T-cell (primary cell): ENCODE results near the gene SHC4. TPM values are rescaled to one million over a fixed set of nuclear protein-coding genes. Genes with fewer than 3 reads are reported as not detected.

ENCODE experiments used
- ATAC-seq, 4 experiments: fragments of 200-7000 bp in 3 of 4; fragments of 150-1000 bp in 1 of 4; cut with Tn5 transposase; replicated peaks in 1 of 4; 1 replicate in 3 of 4; 2 replicates in 1 of 4; pipeline ENCODE4 v1.10.0; 2021; ENCODE audit warnings: moderate library complexity in 3 of 4, mild to moderate bottlenecking in 2 of 4, moderate number of reproducible peaks in 1 of 4
- CTCF ChIA-PET, 2 donors: fragments of 300-600 bp; sonication (Branson Sonifier 250); formaldehyde crosslinking; loops; one replicate each; lab custom pipeline; 2022; ENCODE audit warnings: antibody characterized with exemption in 2 of 2; lab: Charles Lee
- POLR2A ChIA-PET, 2 donors: fragments of 300-600 bp; sonication (Branson Sonifier 250); formaldehyde crosslinking; loops; one replicate each; lab custom pipeline; 2022; ENCODE audit warnings: antibody characterized with exemption in 2 of 2; lab: Charles Lee
- DNase-seq, 35 experiments: peaks; one replicate each; pipeline versions ENCODE4 v3.0.0 to v3.0.0-alpha.2; 2013 to 2023
- H3K27ac ChIP-seq: one replicate; pipeline ENCODE4 v1.5.1; 2013; ENCODE audit warnings: low read length
- H3K27me3 ChIP-seq, 2 experiments: replicated peaks in 1 of 2; 1 replicate in 1 of 2; 2 replicates in 1 of 2; pipeline versions ENCODE4 v1.6.1 to v1.7.0; 2013; ENCODE audit warnings: low read length in 1 of 2, mixed read lengths in 1 of 2; ENCODE audit not compliant: control insufficient read depth in 2 of 2, insufficient read depth in 2 of 2; ENCODE audit errors: extremely low read depth in 1 of 2
- H3K36me3 ChIP-seq, 2 donors: 1 replicate in 1 of 2; 2 replicates in 1 of 2; pipeline versions ENCODE4 v1.6.1 to v1.7.0; 2013; ENCODE audit warnings: low read length in 1 of 2; ENCODE audit not compliant: control insufficient read depth in 2 of 2, insufficient read depth in 1 of 2; ENCODE audit errors: extremely low read depth in 1 of 2
- H3K4me1 ChIP-seq, 2 experiments: 1 replicate in 1 of 2; 2 replicates in 1 of 2; pipeline versions ENCODE4 v1.6.1 to v1.7.0; 2013; ENCODE audit warnings: low read length in 2 of 2, mixed read lengths in 1 of 2; ENCODE audit not compliant: insufficient read depth in 2 of 2, control insufficient read depth in 1 of 2; ENCODE audit errors: extremely low read depth in 1 of 2
- H3K4me3 ChIP-seq, 2 donors: 1 replicate in 1 of 2; 2 replicates in 1 of 2; pipeline versions ENCODE4 v1.5.1 to v1.7.0; 2013; ENCODE audit warnings: mild to moderate bottlenecking in 2 of 2, low read length in 1 of 2, moderate library complexity in 1 of 2; ENCODE audit not compliant: control insufficient read depth in 1 of 2; ENCODE audit errors: extremely low read depth in 1 of 2
- H3K9me3 ChIP-seq: 2 replicates; pipeline ENCODE4 v1.7.0; 2013
- H3K27ac Mint-ChIP-seq, 2 donors: one replicate each; pipeline ENCODE4 v1.8.0; 2020 to 2021; ENCODE audit warnings: mild to moderate bottlenecking in 2 of 2, mixed read lengths in 2 of 2
- H3K27me3 Mint-ChIP-seq, 2 donors: one replicate each; pipeline ENCODE4 v1.8.0; 2021 to 2022; ENCODE audit warnings: mixed read lengths in 2 of 2
- H3K36me3 Mint-ChIP-seq: one replicate; pipeline ENCODE4 v1.8.0; 2021; ENCODE audit warnings: mixed read lengths
- H3K4me1 Mint-ChIP-seq, 3 donors: one replicate each; pipeline ENCODE4 v1.8.0; 2020 to 2022; ENCODE audit warnings: mixed read lengths in 3 of 3, mild to moderate bottlenecking in 1 of 3
- H3K4me3 Mint-ChIP-seq, 3 donors: one replicate each; pipeline ENCODE4 v1.8.0; 2020 to 2022; ENCODE audit warnings: mild to moderate bottlenecking in 3 of 3, mixed read lengths in 3 of 3, moderate library complexity in 3 of 3
- H3K9me3 Mint-ChIP-seq, 3 donors: one replicate each; pipeline ENCODE4 v1.8.0; 2020 to 2022; ENCODE audit warnings: mixed read lengths in 3 of 3
- WGBS: methylation state at CpG from one replicate; pipeline ENCODE4 v1.1.5; 2013; ENCODE audit warnings: missing lambda C conversion rate; ENCODE audit not compliant: insufficient coverage; 5-methylcytosine and 5-hydroxymethylcytosine counted together
- total RNA-seq, 35 experiments: library from RNA in 6 of 35; stranded (reverse) in 6 of 35; fragments of 120-200 nt in 1 of 35; gene quantifications; one replicate each; pipeline versions ENCODE4 v1.2.1 to v1.2.4 and lab custom pipeline; 2013 to 2026

SHC4 gene
- total RNA-seq, 5 donors from 2014 or later (not counting 1 experiment from before 2014, with no cell fraction given): 0.13 to 0.88 (median 0.19) TPM

DNA sequence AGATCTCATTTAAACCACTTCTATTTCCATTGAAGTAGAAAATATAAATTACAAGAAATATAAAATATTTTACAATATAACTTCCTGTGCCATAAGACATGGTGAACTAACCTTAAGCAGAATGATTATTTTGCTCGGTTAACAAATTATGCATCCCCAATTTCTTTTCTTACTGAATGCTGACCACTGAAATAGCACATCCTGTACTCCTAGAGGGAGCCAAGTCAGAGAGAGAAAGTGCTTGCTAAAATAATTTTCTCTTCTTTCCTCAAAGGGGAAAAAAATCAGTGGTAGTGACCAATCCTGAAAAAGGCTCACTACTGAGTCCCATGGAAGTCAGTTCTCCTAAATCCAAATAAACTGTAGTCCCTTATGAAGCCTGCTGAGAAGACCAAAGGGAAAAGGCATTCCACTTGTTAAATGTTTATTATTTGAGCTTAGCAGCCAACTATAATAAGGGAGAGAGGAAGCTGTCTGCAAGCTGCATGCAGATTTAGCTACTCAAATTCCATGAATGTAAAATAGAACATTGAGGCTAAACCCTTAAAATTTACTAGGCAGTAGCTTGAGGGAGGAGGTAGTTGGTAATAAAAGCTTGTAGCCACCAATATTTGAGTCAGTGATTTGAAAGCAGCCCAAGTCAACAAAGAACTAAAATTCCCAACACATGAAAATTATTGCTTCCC is 185.9 kb downstream of the SHC4 start:
- no CpG with 5 or more reads among the region's 1 CpG for WGBS
- H3K4me3 ChIP-seq: no peak overlapping the region
- POLR2A ChIA-PET: no interaction called here
- no peak overlapping the region for H3K4me3 Mint-ChIP-seq
- peaks cover 4 to 10% of the 10 kb centered on the region in 2 donors for H3K36me3 ChIP-seq
- no peaks in the 10 kb centered on the region for H3K4me1 Mint-ChIP-seq
- no peaks in the 10 kb centered on the region for H3K27me3 ChIP-seq
- CTCF ChIA-PET: no interaction called here
- no peak overlapping the region for H3K27ac ChIP-seq
- DNase-seq: no peak
- H3K27ac Mint-ChIP-seq: no peak overlapping the region
- ATAC-seq: no peak
- no peaks in the 10 kb centered on the region for H3K27me3 Mint-ChIP-seq
- H3K9me3 ChIP-seq: no peaks in the 10 kb centered on the region
- H3K36me3 Mint-ChIP-seq: peaks cover 65% of the 10 kb centered on the region
- H3K4me1 ChIP-seq: no peaks in the 10 kb centered on the region
- H3K9me3 Mint-ChIP-seq: peaks cover 0 to 18% (median 7%) of the 10 kb centered on the region in 3 donors

GRCh38 chr15:48775546-48775945 is 188.2 kb downstream of the SHC4 start:
- H3K9me3 Mint-ChIP-seq: peaks cover 0 to 18% (median 7%) of the 10 kb centered on the region in 3 donors
- CTCF ChIA-PET: interaction anchor here in 1 of 2 donors (0.5 kb wide), 2 partner anchors 17 to 1370 kb away, joined by 4 to 12 read pairs; no protein-coding TSS in a partner anchor
- POLR2A ChIA-PET: no interaction called here
- H3K4me1 Mint-ChIP-seq: no peaks in the 10 kb centered on the region
- H3K27me3 Mint-ChIP-seq: no peaks in the 10 kb centered on the region
- peaks cover 61% of the 10 kb centered on the region for H3K36me3 Mint-ChIP-seq
- no peaks in the 10 kb centered on the region for H3K4me1 ChIP-seq
- no CpG with 5 or more reads among the region's 2 CpGs for WGBS
- no peak overlapping the region for H3K27ac ChIP-seq
- H3K4me3 ChIP-seq: no peak overlapping the region
- H3K27me3 ChIP-seq: no peaks in the 10 kb centered on the region
- peaks cover 0 to 1% of the 10 kb centered on the region in 2 donors for H3K36me3 ChIP-seq
- DNase-seq (no peak), ATAC-seq (no peak)
- no peak overlapping the region for H3K27ac Mint-ChIP-seq
- H3K9me3 ChIP-seq: no peaks in the 10 kb centered on the region
- no peak overlapping the region for H3K4me3 Mint-ChIP-seq

DNA sequence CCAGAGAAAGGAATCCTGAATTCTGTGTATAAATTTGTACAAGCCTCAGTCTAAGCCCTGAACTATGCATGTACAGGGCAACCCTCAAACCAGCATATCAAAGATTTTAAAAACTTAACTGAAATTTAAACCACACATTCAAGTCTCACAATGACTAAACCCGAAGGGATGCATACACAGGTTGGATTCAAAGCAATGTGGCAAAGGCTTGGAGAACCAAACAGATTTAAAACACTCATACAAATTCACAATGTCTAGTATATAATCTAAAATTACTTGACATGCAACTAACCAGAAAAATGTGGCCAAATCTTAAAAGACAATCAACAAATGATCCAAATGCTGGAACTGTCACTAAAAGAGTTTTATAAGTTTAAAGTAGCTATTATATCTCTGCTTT is 189.2 kb downstream of the SHC4 start:
- H3K9me3 Mint-ChIP-seq: peaks cover 0 to 18% (median 7%) of the 10 kb centered on the region in 3 donors
- CTCF ChIA-PET: no interaction called here
- H3K4me1 ChIP-seq: no peaks in the 10 kb centered on the region
- no peak for ATAC-seq
- no peak for DNase-seq
- H3K4me3 ChIP-seq: no peak overlapping the region
- H3K27ac Mint-ChIP-seq: no peak overlapping the region
- no peaks in the 10 kb centered on the region for H3K36me3 ChIP-seq
- H3K4me1 Mint-ChIP-seq: no peaks in the 10 kb centered on the region
- H3K27ac ChIP-seq: no peak overlapping the region
- no peaks in the 10 kb centered on the region for H3K9me3 ChIP-seq
- no peaks in the 10 kb centered on the region for H3K27me3 ChIP-seq
- H3K4me3 Mint-ChIP-seq: no peak overlapping the region
- H3K27me3 Mint-ChIP-seq: no peaks in the 10 kb centered on the region
- POLR2A ChIA-PET: no interaction called here
- H3K36me3 Mint-ChIP-seq: peaks cover 59% of the 10 kb centered on the region
- WGBS: no CpG with 5 or more reads among the region's 1 CpG

Other genes starting within 250 kb of the SHC4 start
- gene CEP152, start 152.8 kb downstream of the SHC4 start, total RNA-seq: 10 to 100 TPM in 3 of 5 donors, 1 to 10 TPM in 2; 6.6 to 11.4 (median 10.3) TPM
- gene EID1, start 85.8 kb downstream of the SHC4 start, total RNA-seq: 10 to 100 TPM; 43.4 to 82.0 (median 74.4) TPM
- 10 to 100 TPM; 46.8 to 62.5 (median 48.7) TPM for gene SECISBP2L, start 82.5 kb upstream of the SHC4 start, total RNA-seq
- 100 to 1,000 TPM in 1 of 5 donors, 10 to 100 TPM in 4; 41.3 to 104 (median 45.6) TPM for gene COPS2, start 191.7 kb upstream of the SHC4 start, total RNA-seq
- 10 to 100 TPM; 18.5 to 26.3 (median 25.7) TPM for gene GALK2, start 206.3 kb upstream of the SHC4 start, total RNA-seq